Stimulated activated CD4-positive, alpha-beta T cell treated with anti-CD3 and anti-CD28 coated beads, TNF-alpha, amount 100 ng/mL, for 4 hours (primary cell): ENCODE data around the gene UNC119.

Source experiments
- DNase-seq, 3 experiments: peaks; one replicate each; pipeline ENCODE4 v3.0.0-alpha.2; 2020; ENCODE audit warnings: low read depth in 3 of 3

Gene UNC119

GRCh38 chr17:28544402-28545140, 7.9 kb downstream of the UNC119 start:
- no peak for DNase-seq

GRCh38 chr17:28541439-28541838, 11.0 kb downstream of the UNC119 start:
- DNase-seq: no peak

- no peak for DNase-seq
Measured at GRCh38 chr17:28540231-28540630, 12.2 kb downstream of the UNC119 start.

DNA sequence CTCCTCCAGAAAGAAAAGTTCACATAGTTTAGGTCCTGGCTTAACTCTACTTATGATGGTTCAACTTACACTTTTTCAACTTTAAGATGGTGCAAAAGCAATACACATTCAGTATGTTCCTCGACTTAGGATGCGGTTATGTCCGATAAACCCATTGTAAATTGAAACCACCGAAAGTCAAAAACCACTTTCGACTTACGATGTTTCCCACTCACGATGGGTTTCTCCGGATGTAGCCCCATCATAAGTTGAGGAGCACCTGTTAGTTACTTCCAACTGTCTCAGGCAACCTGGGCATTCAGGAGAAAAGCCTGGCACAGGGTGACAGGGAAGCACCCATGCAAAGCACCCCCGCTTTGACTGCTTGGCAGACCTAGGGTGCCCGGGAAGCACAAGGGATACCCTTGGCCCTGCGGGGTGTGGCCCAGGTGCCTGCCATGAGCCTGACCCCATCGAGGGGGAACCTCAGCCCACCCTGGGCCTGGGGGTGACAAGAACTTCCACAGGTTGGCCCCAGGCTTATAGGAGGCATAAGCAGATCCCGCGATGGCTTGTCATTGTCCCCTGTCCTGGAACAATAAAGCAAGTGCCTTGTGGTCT, 14.0 kb downstream of the UNC119 start:
- DNase-seq: no peak

DNA sequence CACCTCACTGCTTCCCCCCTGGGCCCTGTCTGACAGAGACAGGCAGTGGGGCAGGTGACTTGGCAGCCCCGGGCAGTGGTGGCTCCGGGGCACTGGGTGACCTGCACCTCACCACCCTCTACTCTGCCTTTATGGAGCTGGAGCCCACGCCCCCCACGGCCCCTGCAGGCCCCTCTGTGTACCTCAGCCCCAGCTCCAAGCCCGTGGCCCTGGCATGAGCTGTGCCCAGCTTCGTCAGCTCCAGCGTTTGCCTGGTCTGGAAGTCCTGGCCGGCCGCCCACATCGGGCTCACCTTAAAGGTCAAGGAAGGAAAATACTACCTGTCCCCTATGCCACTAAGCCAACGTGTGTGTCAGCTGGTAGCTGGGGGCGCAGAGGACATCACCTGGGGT, 15.2 kb downstream of the UNC119 start:
- no peak for DNase-seq

DNA sequence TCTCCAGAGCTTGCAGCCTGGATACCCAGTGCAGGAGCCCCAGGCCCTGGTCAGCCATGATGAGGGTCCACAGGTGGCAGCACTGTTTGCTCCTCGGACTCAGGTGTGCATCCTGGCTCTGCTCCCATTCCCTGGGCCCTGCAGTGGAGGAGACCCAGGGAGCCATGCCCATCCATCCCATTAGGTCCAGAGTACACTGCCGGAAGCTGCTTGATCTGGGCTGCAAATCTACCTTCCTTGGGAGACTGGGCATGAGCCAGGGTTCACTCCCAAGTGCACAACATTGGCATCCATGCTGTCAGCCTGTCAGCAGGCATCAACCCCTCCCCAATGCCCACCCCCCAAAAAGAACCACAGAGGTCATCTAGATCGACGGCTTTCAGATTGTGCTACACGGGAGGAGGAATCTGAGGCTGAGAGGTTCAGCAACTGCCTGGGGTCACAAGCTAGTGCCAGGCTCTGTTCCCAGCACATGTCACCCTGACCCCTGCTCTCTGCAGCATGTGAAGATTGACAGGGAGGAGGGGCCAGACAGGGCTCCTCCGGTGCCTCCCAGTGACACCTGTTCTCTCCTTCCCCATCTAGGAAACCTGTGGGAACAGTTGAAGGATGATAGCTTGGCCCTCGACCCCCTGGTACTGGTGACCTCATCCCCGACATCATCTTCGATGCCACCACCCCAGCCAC, 15.7 kb downstream of the UNC119 start:
- DNase-seq: no peak

- no peak for DNase-seq
Measured at GRCh38 chr17:28534740-28535375, 17.6 kb downstream of the UNC119 start.

GRCh38 chr17:28533091-28533807, 19.2 kb downstream of the UNC119 start:
- no peak for DNase-seq

DNA sequence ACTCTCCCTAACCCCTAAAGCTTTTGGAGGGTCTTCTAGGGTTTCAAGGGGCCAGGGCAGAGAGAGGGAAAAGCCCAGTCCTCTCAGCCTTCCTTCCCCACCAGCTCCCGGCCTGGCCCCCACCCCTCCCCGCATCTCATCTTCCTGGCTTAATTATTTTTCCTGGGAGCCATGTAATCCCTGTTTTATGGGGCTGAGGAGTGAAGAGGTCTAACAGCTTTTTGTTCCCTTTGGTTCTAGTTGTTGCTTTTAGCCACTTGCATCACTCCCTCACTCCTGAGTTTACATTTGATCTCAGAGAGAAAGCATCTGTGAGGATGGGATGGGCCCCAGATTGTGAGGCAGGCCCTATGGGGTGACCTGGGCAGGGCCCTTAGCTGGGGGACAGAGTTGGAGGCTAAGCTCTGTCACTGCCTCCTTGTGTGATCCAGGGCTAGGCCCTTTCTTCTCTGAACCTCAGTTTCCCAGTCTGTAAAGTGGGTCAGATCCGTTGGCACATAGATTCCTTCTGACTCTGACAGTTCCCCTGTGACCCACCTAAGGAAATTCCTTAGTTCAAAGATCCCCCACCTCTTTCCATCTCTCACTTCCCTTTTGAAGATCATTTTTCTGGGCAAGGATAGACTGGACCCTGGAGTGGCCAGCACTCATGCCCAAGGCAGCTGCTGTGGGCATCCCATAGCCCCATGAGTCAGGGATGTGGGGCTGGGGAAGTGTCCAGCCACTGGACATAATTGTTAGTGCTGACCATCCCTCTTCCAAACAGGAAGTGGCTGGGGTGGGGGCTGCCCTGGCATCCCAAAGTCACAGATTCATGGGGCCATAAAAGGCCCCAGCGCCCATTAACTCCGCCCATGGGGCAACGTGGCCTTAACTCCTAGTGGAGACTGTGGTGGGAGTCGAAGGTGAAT, 20.1 kb downstream of the UNC119 start:
- DNase-seq: no peak

DNA sequence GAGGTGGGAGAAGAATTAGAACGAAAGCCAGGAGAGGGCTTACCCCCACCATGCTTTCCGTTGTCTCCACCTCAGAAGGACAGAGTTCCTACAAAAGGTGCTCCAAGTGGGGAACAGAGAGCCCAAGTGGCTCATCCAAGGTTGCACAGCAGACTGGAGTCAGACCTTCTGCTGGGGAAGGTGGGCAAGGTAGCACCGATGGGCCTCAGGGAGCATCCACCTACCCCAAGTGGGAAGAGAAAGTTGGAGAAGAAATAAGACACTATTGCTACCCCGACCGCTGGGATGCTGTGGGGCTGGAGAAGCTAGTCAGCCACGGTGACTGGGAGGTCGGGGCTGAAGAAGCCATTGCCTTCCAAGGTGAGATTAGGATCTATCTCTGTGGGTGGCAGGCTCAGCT, 21.5 kb downstream of the UNC119 start:
- no peak for DNase-seq

- no peak for DNase-seq
Measured at GRCh38 chr17:28530250-28530649, 22.2 kb downstream of the UNC119 start.

DNA sequence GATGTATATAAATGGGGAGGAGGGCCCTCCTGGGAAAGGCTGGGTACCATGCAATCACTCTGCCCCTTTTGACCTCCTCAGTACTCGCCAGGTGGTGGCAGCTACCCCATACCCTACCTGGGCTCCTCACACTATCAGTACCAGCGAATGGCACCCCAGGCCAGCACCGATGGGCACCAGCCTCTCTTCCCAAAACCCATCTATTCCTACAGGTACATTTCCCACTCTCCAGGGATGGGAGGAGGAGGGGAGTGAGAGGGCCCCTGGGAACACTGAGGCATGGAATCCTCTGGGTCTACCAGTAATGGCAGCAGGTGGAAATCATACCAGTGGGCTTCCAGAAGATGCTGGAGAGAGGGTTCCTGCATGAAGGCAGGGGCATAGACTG, 23.4 kb downstream of the UNC119 start:
- no peak for DNase-seq

DNA sequence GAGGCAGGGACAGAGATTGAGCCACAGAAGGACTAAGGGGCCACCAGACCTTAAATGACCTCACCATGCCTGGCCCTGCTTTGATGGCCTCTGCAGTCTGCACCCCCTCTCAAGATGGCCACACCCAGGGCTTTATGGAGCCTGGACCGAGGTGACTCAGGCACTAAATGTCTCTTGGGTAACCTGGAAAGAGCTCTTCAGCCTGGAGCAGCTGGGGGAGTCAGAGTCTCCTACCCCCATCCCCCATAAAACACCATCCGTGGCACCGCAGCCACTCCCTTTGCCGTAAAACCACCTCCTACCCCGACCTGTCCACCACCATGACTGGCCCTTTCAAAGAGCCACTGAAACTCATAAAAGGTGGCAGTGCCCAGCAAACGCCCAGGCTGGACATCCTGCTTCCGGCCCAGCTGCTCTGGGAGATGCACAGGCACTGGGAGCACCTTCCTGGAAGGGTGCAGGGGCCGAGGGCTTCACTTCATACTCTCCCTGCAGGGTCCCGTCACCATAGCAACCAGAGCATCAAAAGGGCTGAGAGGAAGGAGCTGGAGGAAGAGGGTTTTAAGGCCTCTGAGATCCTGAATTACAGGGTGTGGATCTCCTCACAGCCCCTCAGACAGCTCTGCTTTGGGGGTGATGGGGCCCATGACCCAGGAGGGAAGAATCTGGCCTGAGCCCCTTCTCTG, 24.0 kb downstream of the UNC119 start:
- no peak for DNase-seq

DNA sequence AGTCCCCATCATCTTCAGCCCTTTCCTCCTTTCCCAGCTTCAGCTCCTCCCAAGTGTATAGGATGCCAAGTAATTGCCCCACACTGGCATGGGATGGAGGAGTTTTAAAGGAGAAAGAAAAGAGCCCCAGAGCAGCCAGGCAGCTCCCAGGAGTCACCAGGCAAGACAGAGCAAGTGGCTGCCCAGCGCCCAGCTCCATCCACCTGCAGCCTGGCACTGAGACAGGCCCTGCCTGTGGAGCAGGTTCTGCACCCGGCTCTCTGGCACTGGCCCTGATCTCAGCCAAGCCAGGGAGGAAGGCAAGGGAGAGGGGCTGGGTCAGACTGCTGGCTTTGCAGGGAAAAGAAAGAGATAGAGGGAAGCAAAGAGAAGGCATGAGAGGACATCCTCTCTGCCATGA, 24.6 kb downstream of the UNC119 start:
- DNase-seq: no peak

GRCh38 chr17:28527181-28527681, 25.2 kb downstream of the UNC119 start:
- no peak for DNase-seq

- no peak for DNase-seq
Measured at GRCh38 chr17:28526381-28526780, 26.0 kb downstream of the UNC119 start.

DNA sequence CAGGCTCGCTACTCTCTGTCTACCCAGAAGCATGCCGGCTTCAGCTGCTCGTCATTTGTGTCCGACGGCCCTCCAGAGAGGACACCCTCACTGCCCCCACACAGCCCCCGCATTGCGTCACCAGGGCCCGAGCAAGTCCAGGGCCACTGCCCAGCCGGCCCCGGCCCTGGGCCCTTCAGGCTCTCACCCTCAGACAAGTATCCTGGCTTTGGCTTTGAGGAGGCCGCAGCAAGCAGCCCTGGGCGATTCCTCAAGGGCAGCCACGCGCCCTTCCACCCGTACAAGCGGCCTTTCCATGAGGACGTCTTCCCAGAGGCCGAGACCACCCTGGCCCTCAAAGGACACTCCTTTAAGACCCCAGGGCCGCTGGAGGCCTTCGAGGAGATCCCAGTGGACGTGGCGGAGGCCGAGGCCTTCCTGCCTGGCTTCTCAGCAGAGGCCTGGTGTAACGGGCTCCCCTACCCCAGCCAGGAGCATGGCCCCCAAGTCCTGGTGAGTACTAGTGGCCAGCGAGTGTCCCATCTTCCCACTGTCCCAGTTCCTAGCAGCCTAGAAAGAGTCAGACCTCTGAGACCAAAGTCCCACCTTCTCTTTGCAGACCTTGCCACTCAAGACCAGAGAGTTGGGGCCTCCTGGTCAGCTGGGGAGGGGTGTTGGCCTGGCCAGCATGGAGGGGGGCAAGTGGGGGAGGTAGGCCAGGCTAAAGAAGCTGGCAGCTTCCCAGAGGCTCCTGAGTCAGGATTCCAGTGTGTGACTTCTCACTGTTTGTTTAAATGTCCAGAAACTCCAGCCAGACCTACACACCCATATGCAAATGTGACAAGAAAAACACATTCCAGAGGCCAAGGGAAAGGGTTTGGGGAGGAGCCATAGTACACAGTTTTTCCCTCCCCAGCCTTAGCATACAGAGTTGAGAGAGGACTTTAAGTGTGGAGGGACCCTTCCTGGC, 27.7 kb downstream of the UNC119 start:
- no peak for DNase-seq

DNA sequence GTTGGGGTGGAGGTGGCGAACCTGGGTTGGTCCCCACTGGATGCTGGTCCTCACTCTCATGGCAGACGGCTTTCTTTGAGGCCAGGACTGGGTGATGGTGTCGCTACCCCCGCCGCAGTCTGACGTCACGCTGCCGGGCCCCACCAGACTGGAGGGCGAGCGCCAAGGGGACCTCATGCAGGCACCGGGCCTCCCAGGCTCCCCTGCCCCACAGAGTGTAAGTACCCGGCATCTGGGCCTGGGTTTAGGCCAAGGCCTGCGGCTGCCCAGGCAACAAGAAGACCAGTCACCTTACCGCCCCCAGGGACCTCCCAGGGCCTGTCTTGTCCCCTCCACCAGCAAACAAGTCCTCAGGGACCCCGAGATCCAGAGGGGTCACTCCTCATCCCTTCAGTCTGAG, 28.5 kb downstream of the UNC119 start:
- DNase-seq: no peak

DNA sequence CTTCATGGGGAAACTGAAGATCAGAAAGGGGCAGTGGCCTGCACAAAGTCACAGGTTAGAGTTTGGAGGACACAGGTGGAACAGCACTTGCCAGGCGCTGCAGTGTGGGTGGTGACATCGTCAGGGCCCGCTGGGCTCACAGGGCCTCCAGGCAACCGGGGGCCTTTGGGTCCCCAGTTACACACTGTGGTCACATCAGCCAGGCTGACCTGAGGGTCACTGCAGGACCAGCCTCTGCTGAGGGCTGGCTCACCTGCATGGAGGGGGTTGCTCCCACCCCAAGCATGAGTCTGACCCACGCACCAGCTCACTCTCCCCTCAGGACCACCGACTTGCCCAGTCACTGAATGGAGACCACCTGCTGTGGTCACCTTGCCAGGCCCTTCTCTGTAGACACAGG, 29.2 kb downstream of the UNC119 start:
- no peak for DNase-seq
